ENCODE data around the gene RAB22A. TPM values are rescaled to one million over a fixed set of nuclear protein-coding genes. Genes with fewer than 3 reads are reported as not detected.

RAB22A gene
- polyA plus RNA-seq, 1 donor (not counting 4 experiments of a cell fraction or from before 2014, with no cell fraction given): 22.9 TPM

- dilution Hi-C loops (cut with MboI; ENCODE audit: extremely low pct_ligation_motif_present, low sequenced_read_pairs): no loop called here
- no peak overlapping the region for H3K9ac ChIP-seq (ENCODE audit: control insufficient read depth, extremely low read depth, insufficient read depth, low read length)
- H4K20me1 ChIP-seq (ENCODE audit: control insufficient read depth, extremely low read depth, insufficient read depth, low read length): no peaks in the 10 kb centered on the region
- no peaks in the 10 kb centered on the region for H3K27me3 ChIP-seq (ENCODE audit: control insufficient read depth, extremely low read depth, insufficient read depth, low read length)
- H3K4me3 ChIP-seq (ENCODE audit: control insufficient read depth in 2 of 3, extremely low read depth in 1 of 3, insufficient read depth in 2 of 3, low read depth in 1 of 3, low read length in 3 of 3): no peak overlapping the region
- peaks cover 0 to 4% of the 10 kb centered on the region in 2 experiments for H3K36me3 ChIP-seq (ENCODE audit: control insufficient read depth in 2 of 2, extremely low read depth in 1 of 2, insufficient read depth in 2 of 2, low read length in 2 of 2)
- DNase-seq (ENCODE audit: low read depth, low spot score): no peak
- peaks cover 3% of the 10 kb centered on the region for H3K9me1 ChIP-seq (ENCODE audit: control insufficient read depth, extremely low read depth, insufficient read depth, low read length)
- H3K9me3 ChIP-seq (ENCODE audit: control insufficient read depth, low read depth, low read length): no peaks in the 10 kb centered on the region
- H2AFZ ChIP-seq (ENCODE audit: control insufficient read depth, low read length): no peak overlapping the region
- H3K4me1 ChIP-seq (ENCODE audit: control insufficient read depth, extremely low read depth, insufficient read depth, low read length): peaks cover 6% of the 10 kb centered on the region
- no peak for FAIRE-seq
- no peak overlapping the region for H3K4me2 ChIP-seq (ENCODE audit: control insufficient read depth, extremely low read depth, insufficient read depth, low read depth, low read length)
- H3K79me2 ChIP-seq (ENCODE audit: control insufficient read depth, insufficient read depth, low read length): peaks cover 65% of the 10 kb centered on the region
- TF ChIP-seq CTCF (optimal IDR thresholded peaks at IDR 0.05 in 1 of 3, IDR thresholded peaks at IDR 0.05 in 1 of 3, conservative IDR thresholded peaks at IDR 0.05 in 1 of 3; ENCODE audit: extremely low read depth in 1 of 3, insufficient read depth in 2 of 3, low read length in 3 of 3): no peak
- TF ChIP-seq EZH2 (IDR thresholded peaks at IDR 0.05; ENCODE audit: low read length): no peak
- H3K27ac ChIP-seq (ENCODE audit: control insufficient read depth, insufficient read depth, low read length): no peak overlapping the region
These were observed 16.1 kb upstream of the RAB22A start for GRCh38 chr20:58293453-58293852.

GRCh38 chr20:58294497-58295455 is 14.7 kb upstream of the RAB22A start:
- H3K9me3 ChIP-seq (ENCODE audit: control insufficient read depth, low read depth, low read length): no peaks in the 10 kb centered on the region
- H3K4me2 ChIP-seq (ENCODE audit: control insufficient read depth, extremely low read depth, insufficient read depth, low read depth, low read length): no peak overlapping the region
- no peak for DNase-seq (ENCODE audit: low read depth, low spot score)
- H3K9ac ChIP-seq (ENCODE audit: control insufficient read depth, extremely low read depth, insufficient read depth, low read length): no peak overlapping the region
- no peaks in the 10 kb centered on the region for H4K20me1 ChIP-seq (ENCODE audit: control insufficient read depth, extremely low read depth, insufficient read depth, low read length)
- dilution Hi-C loops (cut with MboI; ENCODE audit: extremely low pct_ligation_motif_present, low sequenced_read_pairs): no loop called here
- H2AFZ ChIP-seq (ENCODE audit: control insufficient read depth, low read length): no peak overlapping the region
- TF ChIP-seq CTCF (optimal IDR thresholded peaks at IDR 0.05 in 1 of 3, IDR thresholded peaks at IDR 0.05 in 1 of 3, conservative IDR thresholded peaks at IDR 0.05 in 1 of 3; ENCODE audit: extremely low read depth in 1 of 3, insufficient read depth in 2 of 3, low read length in 3 of 3) (no peak), EZH2 (IDR thresholded peaks at IDR 0.05; ENCODE audit: low read length) (no peak)
- H3K36me3 ChIP-seq (ENCODE audit: control insufficient read depth in 2 of 2, extremely low read depth in 1 of 2, insufficient read depth in 2 of 2, low read length in 2 of 2): peaks cover 0 to 4% of the 10 kb centered on the region in 2 experiments
- no peaks in the 10 kb centered on the region for H3K27me3 ChIP-seq (ENCODE audit: control insufficient read depth, extremely low read depth, insufficient read depth, low read length)
- H3K4me3 ChIP-seq (ENCODE audit: control insufficient read depth in 2 of 3, extremely low read depth in 1 of 3, insufficient read depth in 2 of 3, low read depth in 1 of 3, low read length in 3 of 3): no peak overlapping the region
- H3K4me1 ChIP-seq (ENCODE audit: control insufficient read depth, extremely low read depth, insufficient read depth, low read length): peaks cover 6% of the 10 kb centered on the region
- H3K27ac ChIP-seq (ENCODE audit: control insufficient read depth, insufficient read depth, low read length): no peak overlapping the region
- peak; percentile 58 for FAIRE-seq
- H3K9me1 ChIP-seq (ENCODE audit: control insufficient read depth, extremely low read depth, insufficient read depth, low read length): peaks cover 3% of the 10 kb centered on the region
- peaks cover 64% of the 10 kb centered on the region for H3K79me2 ChIP-seq (ENCODE audit: control insufficient read depth, insufficient read depth, low read length)

All from keratinocyte (primary cell).